HG02973 (cell line): ENCODE results near the gene NEMF.
"Not testable (repeated sequence)": the region's sequence is repeated elsewhere in the genome, so short reads cannot be mapped to it uniquely, and the experiment has no call there.

Experiments
- ATAC-seq: cut with Tn5 transposase; IDR thresholded peaks from one replicate; pipeline ENCODE4 v1.9.1; 2021; ENCODE audit warnings: moderate library complexity; ENCODE audit not compliant: unreplicated experiment

NEMF gene

DNA sequence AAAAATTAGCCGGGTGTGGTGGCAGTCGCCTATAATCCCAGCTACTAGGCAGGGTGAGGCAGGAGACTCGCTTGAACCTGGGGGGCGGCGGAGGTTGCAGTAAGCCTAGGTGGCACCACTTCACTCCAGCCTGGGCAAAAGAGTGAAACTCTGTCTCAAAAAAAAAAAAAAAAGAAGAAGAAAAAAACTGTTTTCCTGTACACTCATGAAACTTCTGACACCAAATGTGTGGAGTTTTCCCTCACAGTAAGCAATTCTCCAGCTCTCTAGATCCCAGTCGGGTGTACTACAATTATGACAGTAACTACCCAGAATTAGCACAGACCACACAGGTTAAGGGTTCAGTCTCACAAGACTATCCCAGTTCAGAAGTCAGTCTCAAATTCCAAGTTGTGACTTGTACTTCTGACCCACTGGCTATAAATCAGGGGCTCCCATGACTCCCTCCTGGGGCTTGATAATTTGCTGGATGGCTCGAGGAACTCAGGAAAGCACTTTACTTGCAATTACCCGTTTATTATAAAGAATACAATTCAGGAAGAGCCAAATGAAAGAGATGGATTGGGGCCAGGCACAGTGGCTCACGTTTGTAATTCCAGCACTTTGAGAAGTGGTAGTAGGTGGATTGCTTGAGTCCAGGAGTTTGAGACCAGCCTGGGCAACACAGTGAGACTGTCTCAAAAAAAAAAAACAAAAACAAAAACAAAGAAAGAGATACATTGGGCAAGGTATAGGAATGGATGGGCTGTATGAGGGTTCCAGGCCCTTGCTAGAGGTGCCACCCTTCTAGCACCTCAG lies 27.9 kb upstream of the NEMF start:
- no peak for ATAC-seq

DNA sequence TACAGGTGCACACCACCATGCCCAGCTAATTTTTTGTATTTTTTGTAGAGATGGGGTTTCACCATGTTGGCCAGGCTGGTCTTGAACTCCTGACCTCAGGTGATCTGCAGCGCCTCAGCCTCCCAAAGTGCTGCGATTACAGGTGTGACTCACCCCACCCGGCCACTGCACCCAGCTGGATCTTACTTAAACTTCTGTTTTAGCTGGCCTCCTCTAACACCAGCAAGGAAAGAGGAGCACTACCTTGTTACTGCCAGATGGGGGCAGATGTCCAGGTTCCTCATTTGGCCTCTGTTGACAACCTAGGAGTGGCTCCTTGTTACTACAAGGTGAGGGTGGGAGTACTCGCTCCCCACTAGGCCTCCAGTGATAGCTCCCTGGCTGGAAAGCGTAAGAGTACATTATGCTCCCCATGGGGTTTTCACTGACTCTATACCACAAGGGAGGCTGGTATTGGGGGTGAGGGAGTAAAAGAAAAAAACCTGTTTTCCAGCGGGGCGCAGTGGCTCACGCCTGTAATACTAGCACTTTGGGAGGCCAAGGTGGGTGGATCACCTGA lies 27.1 kb upstream of the NEMF start:
- peak; percentile 79 for ATAC-seq

DNA sequence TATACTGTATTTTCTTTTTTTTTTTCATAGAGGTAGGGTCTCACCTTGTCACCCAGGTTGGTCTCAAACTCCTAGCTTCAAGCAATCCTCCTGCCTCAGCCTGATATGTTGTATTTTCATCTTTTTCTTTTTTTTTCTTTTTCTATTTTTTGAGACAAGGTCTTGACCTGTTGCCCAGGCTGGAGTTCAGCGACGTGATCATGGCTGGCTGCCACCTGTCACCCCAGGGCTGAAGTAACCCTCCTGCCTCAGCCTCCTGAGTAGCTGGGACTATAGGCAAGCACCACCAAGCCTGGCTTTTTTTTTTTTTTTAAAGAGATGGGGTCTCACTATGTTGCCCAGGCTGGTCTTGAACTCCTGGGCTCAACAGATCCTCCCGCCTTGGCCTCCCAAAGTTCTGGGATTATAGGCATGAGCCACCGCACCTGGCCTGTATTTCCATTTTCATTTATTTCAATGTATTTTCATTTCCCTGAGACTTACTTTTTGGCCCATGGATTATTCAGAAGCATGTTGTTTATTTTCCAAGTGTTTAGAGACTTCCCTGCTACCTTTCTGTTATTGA lies 24.1 kb upstream of the NEMF start:
- no peak for ATAC-seq

DNA sequence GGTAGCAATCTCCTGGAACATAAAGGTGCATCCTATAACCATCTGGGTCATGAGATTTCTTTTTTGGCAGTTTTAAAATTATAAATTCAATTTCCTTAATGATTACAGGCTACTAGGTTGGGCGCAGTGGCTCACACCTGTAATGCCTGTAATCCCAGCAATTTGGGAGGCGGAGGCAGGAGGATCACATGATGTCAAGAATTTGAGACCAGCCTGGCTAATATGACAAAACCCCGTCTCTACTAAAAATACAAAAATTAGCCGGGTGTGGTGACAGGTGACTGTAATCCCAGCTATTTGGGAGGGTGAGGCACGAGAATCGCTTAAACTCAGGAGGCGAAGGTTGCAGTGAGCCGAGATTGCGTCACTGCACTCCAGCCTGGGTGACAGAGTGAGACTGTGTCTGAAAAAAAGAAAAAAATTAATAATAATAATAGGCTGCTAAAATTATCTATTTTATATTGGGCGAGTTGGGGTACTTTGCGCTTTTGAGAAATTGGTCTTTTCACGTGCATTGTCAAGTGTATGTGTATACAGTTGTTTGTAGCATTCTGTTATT lies 23.1 kb upstream of the NEMF start:
- no peak for ATAC-seq

DNA sequence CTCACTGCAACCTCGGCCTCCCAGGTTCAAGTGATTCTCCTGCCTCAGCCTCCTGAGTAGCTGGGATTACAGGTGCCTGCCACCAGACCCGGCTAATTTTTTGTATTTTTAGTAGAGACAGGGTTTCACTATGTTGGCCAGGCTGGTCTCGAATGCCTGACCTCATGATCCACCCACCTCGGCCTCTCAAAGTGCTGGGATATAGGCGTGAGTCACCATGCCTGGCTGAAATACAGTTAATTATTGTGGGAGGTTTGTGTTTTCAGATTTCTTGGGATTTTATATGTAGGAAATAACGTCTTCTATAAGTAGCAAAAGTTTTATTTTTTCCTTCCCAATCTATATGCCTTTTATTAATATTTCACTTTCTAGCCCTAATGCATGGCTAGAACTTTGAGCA lies 21.0 kb upstream of the NEMF start:
- not testable (repeated sequence) for ATAC-seq

DNA sequence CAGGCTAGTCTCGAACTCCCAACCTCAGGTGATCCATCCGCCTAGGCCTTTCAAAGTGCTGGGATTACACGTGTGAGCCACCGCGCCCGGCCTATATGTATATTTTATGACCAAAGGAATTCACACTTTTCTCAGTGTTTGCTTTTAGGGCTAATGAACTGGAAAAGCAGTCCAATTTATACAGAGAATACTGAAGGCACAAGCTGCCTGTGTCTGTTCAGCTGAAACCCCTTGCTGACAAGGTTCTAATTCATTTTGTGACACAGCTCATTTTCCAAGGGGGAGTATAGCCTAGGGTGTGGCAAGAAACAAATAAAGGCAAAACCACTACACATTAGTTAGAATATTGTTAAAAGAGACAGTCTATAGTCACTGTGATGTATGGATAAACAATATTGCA lies 18.3 kb upstream of the NEMF start:
- ATAC-seq: no peak

DNA sequence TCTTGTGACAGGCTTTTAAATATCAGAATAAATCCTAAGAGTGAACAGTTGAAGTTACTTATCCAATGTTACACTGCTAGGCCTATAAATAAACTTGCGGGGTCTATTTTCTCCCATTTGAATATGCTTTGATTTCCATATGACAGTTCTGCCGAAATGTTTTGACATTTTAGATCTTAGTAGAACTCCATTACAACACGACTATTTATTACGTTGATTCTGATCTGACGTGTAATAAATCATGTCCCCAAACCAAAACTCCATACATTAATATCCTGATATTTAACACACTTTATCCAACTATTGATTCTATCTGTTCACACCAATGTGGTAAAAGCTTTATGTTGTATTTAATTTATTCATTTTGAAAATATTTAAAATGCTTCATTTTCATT lies 16.1 kb upstream of the NEMF start:
- no peak for ATAC-seq

DNA sequence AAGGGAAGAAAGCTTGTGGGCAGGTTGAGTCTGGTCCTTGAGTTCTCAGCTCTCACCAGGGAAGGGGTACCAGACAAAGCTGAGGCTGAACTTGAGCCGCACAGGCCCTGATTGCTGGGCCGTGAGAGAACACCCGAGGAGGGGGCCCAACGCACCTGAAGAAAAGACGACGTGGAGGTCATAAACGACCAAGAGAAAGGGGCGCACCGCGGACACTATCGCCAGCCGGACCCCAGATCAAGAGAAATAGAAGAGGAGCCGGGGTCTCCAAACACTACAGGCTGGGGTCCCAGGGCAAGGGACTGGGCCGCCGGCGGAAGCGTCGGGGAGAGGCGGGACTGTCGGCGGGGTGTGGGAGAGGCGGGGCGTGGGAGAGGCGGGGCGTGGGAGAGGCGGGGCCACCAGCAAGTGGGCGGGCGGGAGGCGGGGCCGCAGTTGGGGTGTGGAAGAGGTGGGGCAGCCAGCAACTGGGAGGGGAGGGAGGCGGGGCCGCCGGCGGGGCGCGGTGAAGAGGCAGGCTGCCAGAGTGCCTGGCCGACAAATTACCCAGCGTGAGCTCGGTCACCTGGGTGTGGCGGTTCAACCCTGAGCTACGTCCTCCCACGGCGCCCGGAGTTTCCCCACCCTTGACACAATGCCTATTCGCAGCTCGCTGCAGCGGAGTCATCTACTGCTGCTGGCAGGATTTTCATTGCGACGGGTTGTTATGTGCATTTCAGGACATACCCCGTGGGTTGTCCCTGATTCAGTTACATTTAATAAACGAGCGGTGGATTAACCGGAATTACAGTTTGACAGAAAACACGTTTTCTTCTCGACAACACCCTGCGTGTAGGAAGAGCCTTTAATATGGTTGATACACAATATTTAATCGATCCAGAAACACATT lies 15.5 kb upstream of the NEMF start:
- ATAC-seq: peak; percentile 79

DNA sequence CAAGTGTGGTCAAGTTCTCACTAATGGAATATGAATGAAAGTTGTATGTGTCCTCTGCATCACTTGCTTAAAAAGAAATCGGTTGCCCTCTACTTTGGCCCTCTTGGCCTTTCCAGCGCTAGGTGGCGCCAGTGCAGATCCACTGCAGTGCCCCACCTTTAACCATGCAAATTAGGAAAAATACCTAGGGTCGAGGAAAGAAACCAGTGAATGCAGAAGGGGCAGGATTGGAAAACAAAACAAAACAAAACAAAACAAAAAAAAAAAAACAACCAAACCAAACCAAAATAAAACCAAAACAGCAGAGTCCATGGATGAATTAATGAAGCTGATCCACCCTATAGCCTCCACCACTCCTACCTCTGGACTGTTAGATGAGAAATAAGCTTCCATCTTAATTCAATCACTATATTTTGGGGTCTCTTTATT lies 12.9 kb upstream of the NEMF start:
- ATAC-seq: no peak

DNA sequence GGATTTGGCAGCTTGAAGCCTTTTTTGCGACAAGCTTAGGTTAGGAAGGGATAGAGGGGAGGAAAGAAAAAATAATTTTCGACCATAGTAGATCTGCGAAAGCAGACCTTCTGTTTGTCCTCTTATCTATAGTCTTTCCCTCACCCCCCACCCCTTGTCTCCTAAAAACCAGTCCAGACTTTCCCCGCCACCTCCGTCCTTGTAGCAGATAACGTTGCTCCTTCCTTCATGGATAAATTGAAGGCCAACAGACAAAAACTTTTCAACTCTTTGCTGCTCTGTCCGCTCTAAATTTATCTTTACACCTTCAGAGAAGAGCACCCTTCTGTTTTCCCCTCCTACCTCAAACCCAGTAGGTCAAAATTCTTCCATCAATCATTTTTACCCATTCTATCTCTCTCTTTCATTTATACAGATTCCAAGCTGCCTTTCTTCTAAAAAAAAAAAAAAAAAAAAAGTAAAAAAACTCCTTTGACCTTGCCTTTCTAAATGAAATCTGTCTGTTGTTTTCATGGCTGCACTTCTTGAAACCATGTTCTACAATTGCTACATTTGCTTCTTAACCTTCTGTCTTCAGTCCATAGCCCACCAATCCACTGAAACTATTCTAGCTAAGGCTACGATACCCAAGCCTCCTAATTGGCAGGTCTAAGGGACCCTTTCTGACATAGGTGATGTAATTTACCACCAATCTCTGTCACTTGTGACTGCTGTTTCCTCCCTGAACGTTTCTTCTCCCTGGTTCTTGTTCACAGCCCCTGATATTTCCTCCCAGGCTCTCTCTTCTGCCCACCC lies 11.1 kb upstream of the NEMF start:
- no peak for ATAC-seq

DNA sequence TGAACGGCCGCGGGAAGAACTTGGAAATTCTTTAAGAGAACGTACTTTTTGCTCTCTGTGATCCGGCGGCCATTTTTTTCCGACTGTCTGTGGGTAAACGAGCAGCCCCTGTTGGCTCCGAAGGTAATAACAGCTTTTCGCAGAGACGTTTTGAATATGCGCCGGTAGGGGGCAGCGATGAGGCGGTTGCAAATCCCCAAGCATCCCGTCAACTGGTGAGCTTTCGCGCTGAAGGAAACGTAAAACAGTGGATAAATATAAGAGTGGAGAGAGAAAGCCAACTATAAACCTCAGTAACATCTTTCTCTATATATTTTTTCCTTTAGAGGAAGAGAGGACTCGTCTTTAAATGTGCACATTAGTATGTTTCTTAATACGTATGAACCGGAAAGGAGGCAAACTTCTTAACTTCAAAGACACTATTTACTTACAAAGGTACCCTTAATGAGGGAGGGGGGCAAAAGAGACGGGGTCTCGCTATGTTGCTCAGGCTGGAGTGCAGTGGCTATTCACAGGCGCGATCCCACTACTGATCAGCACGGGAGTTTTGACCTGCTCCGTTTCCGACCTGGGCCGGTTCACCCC lies 9.6 kb upstream of the NEMF start:
- ATAC-seq: peak; percentile 3

DNA sequence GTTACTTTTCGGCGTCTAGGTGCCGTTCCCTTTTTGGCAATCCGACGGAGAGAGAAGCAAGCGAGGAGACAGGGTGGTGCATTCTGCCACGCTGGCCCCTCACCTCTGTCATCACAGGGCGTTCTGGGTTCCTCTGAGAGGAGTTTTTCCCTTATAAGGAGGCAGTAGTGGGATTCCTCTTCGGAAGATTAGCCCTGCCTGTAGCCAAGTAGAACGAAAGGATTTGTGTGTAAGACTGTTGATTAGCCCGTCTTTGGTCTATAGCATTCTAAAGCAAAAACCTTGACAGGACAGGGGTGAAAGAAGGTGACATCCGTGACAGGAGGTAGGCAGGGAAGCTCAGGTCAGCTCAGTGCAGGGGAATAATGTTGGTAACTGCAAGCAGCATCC lies 9.1 kb upstream of the NEMF start:
- ATAC-seq: no peak

DNA sequence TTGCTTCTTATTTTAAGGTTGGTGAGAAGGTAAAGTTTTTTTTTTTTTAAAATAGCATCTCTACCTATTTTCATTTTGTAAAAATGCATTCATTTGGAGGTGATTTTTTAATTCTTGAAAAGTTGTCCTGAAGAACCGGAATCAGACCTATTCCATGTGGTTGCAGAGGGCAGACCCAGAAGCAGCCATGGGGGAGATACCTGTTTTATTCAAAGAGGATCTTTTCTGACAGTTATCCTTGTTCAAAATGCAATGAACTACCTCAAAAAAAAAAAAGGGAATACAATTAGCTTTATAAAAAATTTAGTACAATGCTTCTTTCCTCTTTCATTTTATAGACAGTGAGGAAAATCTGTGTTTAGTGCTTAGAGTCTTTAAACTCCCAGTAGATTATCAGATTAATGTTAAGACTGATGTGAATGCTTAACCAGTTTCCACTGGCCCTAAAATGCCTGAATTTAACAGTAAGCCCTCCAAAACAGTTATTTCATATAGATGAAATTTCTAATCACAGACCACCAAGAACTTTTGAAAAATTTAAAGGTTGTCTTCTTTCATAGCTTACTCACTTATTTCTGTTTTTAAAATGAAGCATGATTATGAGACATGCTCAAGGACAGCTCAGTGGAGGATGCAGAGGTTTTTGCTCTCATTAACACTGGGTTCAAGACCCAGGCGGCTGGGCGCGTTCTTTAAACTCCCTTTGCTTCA lies 8.6 kb upstream of the NEMF start:
- no peak for ATAC-seq

DNA sequence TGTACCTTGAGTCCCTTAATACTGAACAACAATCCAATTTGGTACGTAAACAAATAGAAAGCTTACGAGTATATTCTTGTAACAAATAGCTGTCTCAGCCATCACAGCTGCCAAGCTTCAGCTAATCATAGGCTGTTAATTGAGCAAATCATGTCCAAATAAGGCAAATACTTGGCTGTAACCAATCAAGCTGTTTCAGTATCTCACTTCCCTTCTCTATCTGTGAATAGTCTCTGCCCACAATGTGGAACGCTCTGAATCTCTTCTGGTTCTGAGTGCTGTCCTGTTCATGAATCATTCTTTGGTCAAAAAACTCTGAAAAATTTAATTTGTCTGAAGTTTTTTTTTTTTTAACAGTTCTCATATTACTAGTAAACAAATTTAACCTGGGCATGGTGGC lies 5.8 kb upstream of the NEMF start:
- no peak for ATAC-seq

DNA sequence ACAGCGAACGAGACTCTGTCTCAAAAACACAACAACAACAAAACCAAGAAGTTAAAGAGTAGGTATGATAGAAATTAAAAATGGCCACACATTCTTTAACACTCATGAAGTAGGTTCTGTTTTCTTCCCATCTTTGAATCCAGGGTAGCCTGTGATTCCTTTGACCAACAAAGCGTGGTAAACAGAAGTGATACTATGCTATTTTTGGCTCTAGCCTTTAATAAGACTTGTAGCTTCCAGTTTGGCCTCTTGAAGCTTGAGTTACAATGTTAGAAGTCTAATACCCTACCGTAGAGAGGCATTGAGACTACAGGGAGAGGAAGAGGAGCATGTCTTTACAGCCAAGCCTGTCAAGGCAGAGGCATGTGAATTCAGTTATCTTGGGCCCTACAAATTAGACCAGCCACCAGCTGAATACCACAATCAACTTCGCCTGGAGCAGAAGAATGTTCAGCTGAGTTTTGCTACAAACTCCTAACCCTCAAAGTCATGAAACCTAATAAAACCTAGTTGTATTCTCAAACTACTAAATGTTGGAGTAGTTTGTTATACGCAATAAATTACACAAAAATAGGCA lies 4.9 kb upstream of the NEMF start:
- ATAC-seq: no peak

DNA sequence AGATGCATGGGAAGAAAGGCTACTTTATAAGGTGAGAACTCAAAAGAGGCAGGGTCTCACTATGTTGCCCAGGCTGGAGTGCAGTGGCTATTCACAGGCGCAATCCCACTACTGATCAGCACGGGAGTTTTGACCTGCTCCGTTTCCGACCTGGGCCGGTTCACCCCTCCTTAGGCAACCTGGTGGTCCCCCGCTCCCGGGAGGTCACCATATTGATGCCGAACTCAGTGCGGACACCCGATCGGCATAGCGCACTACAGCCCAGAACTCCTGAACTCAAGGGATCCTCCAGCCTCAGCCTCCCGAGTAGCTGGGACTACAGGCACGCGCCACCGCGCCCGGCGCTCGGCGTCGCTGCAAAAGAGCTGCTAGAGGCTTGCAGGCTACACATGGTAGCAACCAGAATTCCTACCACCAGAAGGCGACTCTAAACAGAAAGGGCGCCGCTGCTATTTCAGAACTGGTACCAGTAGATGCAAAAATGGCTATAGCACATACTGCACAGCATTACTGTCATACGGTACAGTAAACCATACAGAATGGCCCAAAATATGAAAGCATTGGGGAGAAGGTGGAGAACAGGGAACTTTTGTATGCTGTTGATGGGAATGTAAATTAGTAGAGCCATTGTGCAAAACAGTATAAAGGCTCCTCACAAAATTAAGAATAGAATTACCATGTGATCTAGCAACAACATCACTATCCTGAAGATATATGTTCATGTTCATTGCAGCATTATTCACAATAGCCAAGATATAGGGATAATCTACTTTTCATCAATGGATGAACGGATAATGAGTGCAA lies 1.2 kb upstream of the NEMF start:
- no peak for ATAC-seq

DNA sequence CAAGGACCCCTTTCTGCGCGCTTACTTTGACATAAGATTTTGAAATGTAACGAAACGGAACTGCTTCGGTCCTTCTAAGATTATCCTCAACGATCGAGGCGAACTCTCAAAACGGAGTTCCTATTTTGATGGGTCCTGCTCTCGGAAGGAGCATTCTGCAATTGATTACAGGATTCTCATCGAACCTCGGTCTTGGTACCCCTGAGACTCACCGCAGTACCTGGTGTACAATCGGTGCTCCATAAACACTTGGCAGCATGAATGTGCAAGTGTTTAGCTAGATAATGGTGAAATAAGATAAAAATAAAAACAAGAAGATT lies 530 bp upstream of the NEMF start:
- no peak for ATAC-seq

DNA sequence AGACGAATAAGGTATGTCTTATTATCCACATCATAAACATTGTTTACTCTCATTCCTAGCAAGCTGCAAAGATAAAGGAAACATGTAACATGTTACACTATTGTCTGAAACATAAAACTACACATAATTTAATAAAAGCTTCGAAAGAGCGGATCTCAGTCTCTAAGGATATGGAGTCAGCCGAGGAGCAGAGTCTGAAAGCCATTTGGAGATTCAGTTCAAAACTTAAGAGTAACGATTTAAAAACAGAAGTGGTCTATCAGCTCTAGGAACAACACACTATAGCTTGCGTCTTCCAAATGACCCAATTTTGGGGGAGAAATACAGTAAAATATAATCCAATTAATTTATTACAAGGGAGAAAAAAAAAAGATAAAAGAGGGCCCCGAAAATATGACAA lies 775 bp downstream of the NEMF start:
- no peak for ATAC-seq
